Adipose tissue (tissue), 3 donors: ENCODE results near the gene DISP3. TPM values are rescaled to one million over a fixed set of nuclear protein-coding genes. Genes with fewer than 3 reads are reported as not detected.

Experiments
- H3K27ac ChIP-seq: one replicate; pipeline ENCODE4 v1.5.1; 2013; ENCODE audit warnings: low read depth, low read length
- WGBS, 3 donors: extraction: QIAGEN DNeasy Blood & Tissue Kit; methylation state at CpG; one replicate each; pipeline ENCODE4 v1.1.7; 2013; 5-methylcytosine and 5-hydroxymethylcytosine counted together
- polyA plus RNA-seq, 3 donors: library from polyadenylated mRNA; stranded (reverse); fragments of 200-250 nt; gene quantifications; one replicate each; pipeline ENCODE4 v1.2.3, GENCODE V29; 2013
- donor health status: healthy with polysubstance abuse.
- donor health status: Bipolar disorder and iron deficiency.
- donor health status: healthy.

The DISP3 gene, protein sequence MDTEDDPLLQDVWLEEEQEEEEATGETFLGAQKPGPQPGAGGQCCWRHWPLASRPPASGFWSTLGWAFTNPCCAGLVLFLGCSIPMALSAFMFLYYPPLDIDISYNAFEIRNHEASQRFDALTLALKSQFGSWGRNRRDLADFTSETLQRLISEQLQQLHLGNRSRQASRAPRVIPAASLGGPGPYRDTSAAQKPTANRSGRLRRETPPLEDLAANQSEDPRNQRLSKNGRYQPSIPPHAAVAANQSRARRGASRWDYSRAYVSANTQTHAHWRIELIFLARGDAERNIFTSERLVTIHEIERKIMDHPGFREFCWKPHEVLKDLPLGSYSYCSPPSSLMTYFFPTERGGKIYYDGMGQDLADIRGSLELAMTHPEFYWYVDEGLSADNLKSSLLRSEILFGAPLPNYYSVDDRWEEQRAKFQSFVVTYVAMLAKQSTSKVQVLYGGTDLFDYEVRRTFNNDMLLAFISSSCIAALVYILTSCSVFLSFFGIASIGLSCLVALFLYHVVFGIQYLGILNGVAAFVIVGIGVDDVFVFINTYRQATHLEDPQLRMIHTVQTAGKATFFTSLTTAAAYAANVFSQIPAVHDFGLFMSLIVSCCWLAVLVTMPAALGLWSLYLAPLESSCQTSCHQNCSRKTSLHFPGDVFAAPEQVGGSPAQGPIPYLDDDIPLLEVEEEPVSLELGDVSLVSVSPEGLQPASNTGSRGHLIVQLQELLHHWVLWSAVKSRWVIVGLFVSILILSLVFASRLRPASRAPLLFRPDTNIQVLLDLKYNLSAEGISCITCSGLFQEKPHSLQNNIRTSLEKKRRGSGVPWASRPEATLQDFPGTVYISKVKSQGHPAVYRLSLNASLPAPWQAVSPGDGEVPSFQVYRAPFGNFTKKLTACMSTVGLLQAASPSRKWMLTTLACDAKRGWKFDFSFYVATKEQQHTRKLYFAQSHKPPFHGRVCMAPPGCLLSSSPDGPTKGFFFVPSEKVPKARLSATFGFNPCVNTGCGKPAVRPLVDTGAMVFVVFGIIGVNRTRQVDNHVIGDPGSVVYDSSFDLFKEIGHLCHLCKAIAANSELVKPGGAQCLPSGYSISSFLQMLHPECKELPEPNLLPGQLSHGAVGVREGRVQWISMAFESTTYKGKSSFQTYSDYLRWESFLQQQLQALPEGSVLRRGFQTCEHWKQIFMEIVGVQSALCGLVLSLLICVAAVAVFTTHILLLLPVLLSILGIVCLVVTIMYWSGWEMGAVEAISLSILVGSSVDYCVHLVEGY (N-terminal part only)
- polyA plus RNA-seq, result under 1 TPM in 2 of 3 donors, not detected in 1; 0.01 to 0.12 TPM

DNA sequence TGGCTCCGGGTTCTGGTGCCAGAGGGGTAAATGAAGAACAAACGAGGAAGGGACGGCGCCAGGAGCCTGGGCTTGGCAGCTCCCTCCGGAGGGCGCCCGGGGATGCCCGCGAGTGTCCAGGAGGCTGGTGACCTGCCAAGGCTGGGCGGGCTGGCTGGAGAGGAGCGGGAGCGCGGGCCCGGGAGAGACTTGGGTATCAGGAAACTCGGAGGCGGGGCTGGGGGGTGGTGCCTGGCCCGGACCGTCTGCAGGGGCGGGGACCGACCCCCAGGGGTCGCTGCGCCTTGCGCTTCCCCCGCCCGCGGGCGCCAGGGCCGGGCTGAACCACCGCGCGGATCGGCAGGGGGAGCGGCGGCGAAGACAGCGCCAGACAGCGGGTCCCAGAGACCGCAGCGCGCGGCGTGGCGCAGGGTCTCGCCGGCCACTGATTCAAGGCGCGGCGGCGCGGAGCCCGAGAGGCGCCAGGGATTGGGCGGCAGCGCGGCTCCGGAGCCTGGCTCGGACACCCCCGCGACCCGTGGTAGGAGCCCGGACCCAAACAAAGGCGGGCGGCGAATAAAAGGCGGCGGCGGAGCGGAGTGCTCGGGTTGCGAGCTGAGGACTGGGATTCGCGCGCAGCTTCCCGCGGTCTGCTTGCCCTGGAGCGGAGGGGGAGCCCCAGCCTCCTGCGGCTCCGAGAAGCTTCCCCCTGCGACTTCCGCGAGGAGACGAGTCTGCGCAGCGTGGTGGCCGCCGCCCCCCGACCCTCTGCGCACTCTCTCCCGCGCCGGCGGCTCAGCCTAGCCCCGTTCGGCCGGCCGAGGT lies at the start of gene DISP3:
Gene DISP3, plus strand, starts transcription at position 585 of the 804 bp plus-strand sequence. CDS start 21,838 bp downstream, outside the sequence.
- WGBS, 3 donors, result 1% methylated on average over 77 to 96 of the region's 96 CpGs
- H3K27ac ChIP-seq, result no peak within 1 kb of the TSS

GRCh38 chr1:11429226-11429625 lies 49.7 kb upstream of the DISP3 start:
- H3K27ac ChIP-seq, result no peak overlapping the region
- whole genome bisulfite sequencing, 3 donors, result 65 to 79% (median 74%) methylated on average over 6 of the region's 6 CpGs

- no peak overlapping the region for H3K27ac ChIP-seq
- 82 to 87% (median 83%) methylated on average over 10 of the region's 10 CpGs for WGBS, 3 donors
These were observed 49.0 kb upstream of the DISP3 start for GRCh38 chr1:11429935-11430334.

- 76 to 77% (median 76%) methylated on average over 16 of the region's 16 CpGs for WGBS, 3 donors
- H3K27ac ChIP-seq, result no peak overlapping the region
These were observed 46.9 kb upstream of the DISP3 start for GRCh38 chr1:11431941-11432507.

- no peak overlapping the region for H3K27ac ChIP-seq
- WGBS, 3 donors, result 81 to 90% (median 87%) methylated on average over 4 of the region's 4 CpGs
These were observed 46.4 kb upstream of the DISP3 start for GRCh38 chr1:11432526-11432925.

- 62 to 73% (median 72%) methylated on average over 5 of the region's 5 CpGs for WGBS, 3 donors
- no peak overlapping the region for H3K27ac ChIP-seq
These were observed 44.5 kb upstream of the DISP3 start for GRCh38 chr1:11434501-11434900.

GRCh38 chr1:11434926-11435325 lies 44.0 kb upstream of the DISP3 start:
- H3K27ac ChIP-seq, result no peak overlapping the region
- 75 to 86% (median 83%) methylated on average over 11 of the region's 11 CpGs for whole genome bisulfite sequencing, 3 donors

- H3K27ac ChIP-seq, result no peak overlapping the region
- 33 to 41% (median 41%) methylated on average over 7 of the region's 7 CpGs for WGBS, 3 donors
These were observed 40.0 kb upstream of the DISP3 start for GRCh38 chr1:11438996-11439395.

DNA sequence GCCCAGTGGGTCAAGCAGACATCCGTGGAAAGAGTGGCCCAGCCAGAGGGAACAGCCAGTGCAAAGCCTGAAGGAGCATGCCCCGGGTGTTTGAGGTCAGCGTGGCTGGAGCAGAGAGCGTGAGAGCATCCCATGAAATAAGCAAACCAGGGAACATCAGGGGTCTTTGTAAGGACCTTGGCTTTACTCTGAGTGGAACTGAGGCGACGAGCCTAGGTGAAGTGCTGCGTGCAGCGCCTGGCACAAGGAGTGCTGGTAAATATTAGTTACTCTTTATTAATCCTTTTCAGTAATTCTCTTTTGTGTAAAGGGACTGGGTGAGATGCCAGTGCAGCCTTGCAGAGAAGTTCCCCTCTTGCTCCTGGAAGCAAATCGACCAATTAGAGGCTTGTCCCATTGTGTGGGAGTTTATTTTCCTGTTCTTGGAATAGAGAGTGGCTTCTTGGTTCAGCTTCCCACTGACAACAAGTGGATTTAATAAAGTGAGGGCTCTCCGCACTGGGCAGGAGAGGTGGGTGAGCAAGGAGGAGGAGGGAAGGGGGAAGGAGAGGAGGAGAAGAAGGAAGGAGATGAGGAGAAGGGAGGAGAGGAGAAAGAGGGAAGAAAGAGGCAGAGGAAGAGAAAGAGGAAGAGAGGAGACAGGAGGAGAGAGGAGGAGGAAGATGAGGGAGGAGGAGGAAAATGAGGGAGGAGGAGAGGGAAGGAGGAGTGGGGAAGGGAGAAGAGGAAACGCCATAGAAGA lies 37.6 kb upstream of the DISP3 start:
- WGBS, 3 donors, result 59 to 66% (median 66%) methylated on average over 11 of the region's 11 CpGs
- no peak overlapping the region for H3K27ac ChIP-seq

DNA sequence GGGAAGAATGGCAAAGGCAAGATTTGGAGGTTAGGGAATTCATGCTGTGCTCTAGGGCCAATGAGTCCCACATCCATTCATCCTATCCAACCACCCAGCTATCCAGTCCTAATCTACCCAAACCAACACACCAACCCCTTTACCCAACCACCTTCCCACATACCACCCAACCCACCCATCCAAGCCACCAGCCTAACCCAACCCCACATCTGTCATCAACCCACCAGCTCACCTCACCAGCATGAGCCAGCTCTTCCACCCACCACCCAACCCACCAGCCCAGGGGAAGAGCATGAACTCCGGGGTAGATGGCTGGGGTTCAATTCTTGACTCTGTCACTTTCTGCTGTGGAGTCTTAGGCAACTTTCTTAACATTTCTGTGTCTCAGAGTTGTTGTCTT lies 35.9 kb upstream of the DISP3 start:
- no peak overlapping the region for H3K27ac ChIP-seq
- WGBS, 3 donors, result 76 to 83% (median 79%) methylated on average over 1 of the region's 1 CpG

DNA sequence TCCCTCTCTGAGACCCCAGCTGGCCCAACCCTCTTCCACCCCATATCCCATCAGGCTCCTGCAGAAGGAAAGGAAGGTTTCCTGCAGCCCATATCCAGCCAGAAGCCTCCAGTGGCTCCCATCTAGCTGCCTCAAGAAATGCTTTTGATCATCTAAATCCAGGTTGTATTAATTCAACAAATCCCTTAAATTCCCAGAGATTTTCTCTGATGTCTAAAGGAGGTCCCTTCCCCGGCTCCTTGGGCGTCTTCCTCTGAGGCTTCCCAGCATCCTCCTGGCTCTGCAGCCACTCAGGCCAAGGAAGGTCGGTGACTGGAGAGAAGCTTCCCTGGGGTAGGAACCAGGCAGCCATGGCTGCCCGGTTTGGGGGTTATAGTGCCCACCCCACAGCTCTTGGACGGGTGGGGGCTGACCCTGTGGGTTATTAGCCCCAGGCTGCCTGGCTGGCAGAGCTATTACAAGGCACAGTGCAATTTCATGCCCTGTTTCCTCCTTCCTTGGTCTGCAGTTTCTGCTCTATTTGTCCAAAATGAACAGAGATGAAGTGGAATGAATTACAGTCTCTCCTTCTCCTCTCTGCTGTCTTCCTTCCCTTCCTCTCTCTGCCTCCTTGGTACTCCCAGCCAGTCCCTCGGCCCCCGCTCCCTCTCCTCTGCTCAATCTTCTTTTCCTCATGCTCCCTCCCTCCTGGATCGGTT lies 34.8 kb upstream of the DISP3 start:
- H3K27ac ChIP-seq, result no peak overlapping the region
- 51 to 52% (median 52%) methylated on average over 8 of the region's 8 CpGs for WGBS, 3 donors

DNA sequence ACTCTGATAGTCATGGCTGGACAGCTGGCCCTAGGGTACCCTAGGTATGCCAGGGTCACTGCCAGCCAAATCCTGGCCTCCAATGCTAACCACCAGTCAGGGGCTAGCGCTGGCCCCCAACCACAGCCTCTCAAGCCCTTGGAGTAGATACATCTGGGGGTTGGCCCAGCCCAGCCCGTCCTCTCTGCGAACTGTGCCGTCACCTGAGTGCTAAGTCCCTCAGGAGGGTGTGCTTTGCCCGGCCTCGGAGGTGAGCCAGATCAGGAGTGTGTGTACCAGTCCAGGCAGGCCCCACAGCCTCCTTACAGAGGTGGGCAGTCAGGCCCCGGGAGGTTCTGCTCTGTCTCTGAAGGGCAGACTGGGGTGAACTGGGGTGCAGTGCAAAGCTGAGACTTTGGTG lies 34.0 kb upstream of the DISP3 start:
- 65 to 79% (median 75%) methylated on average over 6 to 7 of the region's 7 CpGs for WGBS, 3 donors
- no peak overlapping the region for H3K27ac ChIP-seq

DNA sequence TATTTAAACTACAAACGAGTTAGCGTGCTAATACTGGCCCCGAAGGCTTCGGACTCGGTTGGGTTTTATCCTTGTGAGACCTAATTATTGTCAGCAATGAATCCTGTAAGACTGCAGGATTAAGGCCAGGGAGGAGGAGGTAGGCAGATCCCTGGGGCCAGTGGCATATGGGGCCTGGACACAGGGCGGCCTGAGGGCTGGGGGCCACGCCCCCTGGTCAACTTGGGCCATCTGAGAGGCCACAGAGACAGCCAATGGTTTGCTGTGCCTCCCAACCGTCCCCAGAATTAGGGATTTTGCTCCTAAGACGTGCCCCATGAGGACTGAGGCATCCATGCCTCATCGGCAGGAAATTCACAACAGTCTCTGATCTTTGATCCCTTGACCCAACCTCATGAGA lies 31.1 kb upstream of the DISP3 start:
- H3K27ac ChIP-seq, result no peak overlapping the region
- 59 to 73% (median 67%) methylated on average over 10 of the region's 10 CpGs for WGBS, 3 donors

DNA sequence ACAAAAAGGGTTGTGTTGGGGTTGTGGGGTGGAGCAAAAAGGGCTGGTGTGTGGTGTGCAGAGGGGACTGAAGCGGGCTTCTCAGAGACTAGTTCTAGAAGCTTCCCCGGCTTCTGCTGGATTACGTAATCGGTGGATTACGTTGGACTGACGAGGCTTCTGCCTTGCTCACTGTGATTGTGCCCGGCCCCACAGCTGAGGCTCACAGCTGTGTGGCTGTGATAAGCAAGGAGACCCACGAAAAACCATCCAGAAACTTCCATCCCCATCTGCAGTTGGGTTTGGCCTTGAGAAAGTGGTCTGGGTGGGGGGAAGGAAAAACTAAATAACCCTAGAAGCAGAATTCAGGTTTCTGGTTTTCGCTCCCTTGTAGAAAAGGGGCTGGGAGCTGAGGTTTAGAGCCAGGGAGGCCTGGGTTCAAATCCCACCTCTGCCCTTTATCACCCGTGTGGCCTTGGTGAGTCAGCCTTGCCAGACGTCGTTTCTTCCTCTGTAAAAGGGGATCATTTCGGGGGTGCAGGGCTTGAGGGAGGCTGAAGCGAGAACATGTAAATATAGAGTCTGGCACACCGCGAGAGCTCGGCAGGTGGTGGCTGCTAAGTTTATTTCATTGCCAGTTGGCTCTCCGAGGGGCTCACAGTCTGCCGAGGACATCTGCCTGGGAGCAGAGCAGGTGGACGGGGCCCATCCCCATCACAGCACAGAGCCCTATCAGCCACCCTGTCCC lies 30.4 kb upstream of the DISP3 start:
- H3K27ac ChIP-seq, result no peak overlapping the region

GRCh38 chr1:11449100-11449403 lies 29.9 kb upstream of the DISP3 start:
- no peak overlapping the region for H3K27ac ChIP-seq

More for the DNA sequence above, 30.4 kb upstream of the DISP3 start:
- WGBS, 3 donors, result 52 to 62% (median 60%) methylated on average over 20 of the region's 20 CpGs

GRCh38 chr1:11450310-11450709 lies 28.6 kb upstream of the DISP3 start:
- no peak overlapping the region for H3K27ac ChIP-seq
- WGBS, 3 donors, result 74 to 89% (median 86%) methylated on average over 5 of the region's 5 CpGs

More at GRCh38 chr1:11449100-11449403, 29.9 kb upstream of the DISP3 start:
- WGBS, 3 donors, result 50 to 63% (median 54%) methylated on average over 11 of the region's 11 CpGs
